ENCODE data around the gene JMJD8.

- TF ChIP-seq EZH2 (IDR thresholded peaks at IDR 0.05; ENCODE audit: insufficient read depth, poor library complexity, severe bottlenecking) (no peak), EZH2phosphoT487 (IDR thresholded peaks at IDR 0.05; ENCODE audit: insufficient read depth, low read depth) (no peak)
Observed at GRCh38 chr16:718389-718788, 34.3 kb upstream of the JMJD8 start.

All from GM23248 (cell line).